HEK293 (cell line): Measurements from ENCODE around the gene EID3.
A peak's percentile ranks its signal among the peaks of the same experiment; 100 is the strongest.
"Not testable (repeated sequence)": the region's sequence is repeated elsewhere in the genome, so short reads cannot be mapped to it uniquely, and the experiment has no call there.

ENCODE experiments used
- CTCF ChIA-PET: fragments of 350-600 bp; formaldehyde crosslinking; extraction: SDS; loops from one replicate; lab custom pipeline; 2021; ENCODE audit warnings: antibody characterized with exemption; lab: Yijun Ruan, JAX
- POLR2A ChIA-PET: fragments of 300-600 bp; formaldehyde crosslinking; extraction: SDS; loops from one replicate; lab custom pipeline; 2020; ENCODE audit warnings: antibody characterized with exemption, inconsistent platforms; lab: Yijun Ruan, JAX
- H3K27ac ChIP-seq: fragments of 200-500 bp; sonication (Bioruptor generic); 2 replicates; pipeline ENCODE4 v1.5.1; 2014; ENCODE audit warnings: low read depth, low read length, control low read depth, inconsistent platforms; ENCODE audit errors: extremely low read depth
- H3K36me3 ChIP-seq, 2 experiments: fragments of 200-500 bp in 1 of 2; sonication (Bioruptor generic) in 1 of 2; 1 replicate in 1 of 2; 2 replicates in 1 of 2; pipeline ENCODE4 v1.5.1; 2014 to 2017; ENCODE audit warnings: inconsistent platforms in 2 of 2, low read length in 2 of 2; ENCODE audit not compliant: control insufficient read depth in 2 of 2, insufficient read depth in 1 of 2
- H3K4me1 ChIP-seq: fragments of 200-500 bp; sonication (Bioruptor generic); 2 replicates; pipeline ENCODE4 v1.5.1; 2014; ENCODE audit warnings: mild to moderate bottlenecking, low read length, inconsistent platforms; ENCODE audit not compliant: control insufficient read depth, insufficient read depth
- H3K4me3 ChIP-seq: 2 replicates; pipeline ENCODE4 v1.5.1; 2011; ENCODE audit warnings: low read depth, mild to moderate bottlenecking, control low read depth, low read length, moderate library complexity
- H3K9me3 ChIP-seq: fragments of 200-500 bp; sonication (Bioruptor generic); 2 replicates; pipeline ENCODE4 v1.5.1; 2014; ENCODE audit warnings: low read depth, low read length, inconsistent platforms; ENCODE audit not compliant: control insufficient read depth, insufficient read depth
- BCL11B ChIP-seq: fragments of 450-650 bp; formaldehyde crosslinking; IDR thresholded peaks from 2 replicates; pipeline ENCODE4 v1.5.1; 2016; ENCODE audit warnings: low read depth, missing biosample characterization, missing genetic modification characterization
- EGR2 ChIP-seq: fragments of 450-650 bp; formaldehyde crosslinking; IDR thresholded peaks from 2 replicates; pipeline ENCODE4 v1.5.1; 2016; ENCODE audit warnings: low read depth, missing biosample characterization, missing genetic modification characterization
- SALL2 ChIP-seq: fragments of 450-650 bp; formaldehyde crosslinking; IDR thresholded peaks from 2 replicates; pipeline ENCODE4 v1.5.0; 2017; ENCODE audit warnings: missing biosample characterization, mild to moderate bottlenecking, missing genetic modification characterization, borderline replicate concordance
- ZBTB11 ChIP-seq: fragments of 450-650 bp; formaldehyde crosslinking; conservative IDR thresholded peaks from 2 replicates; pipeline ENCODE4 v1.5.1; 2016; ENCODE audit warnings: low read depth, missing biosample characterization, missing genetic modification characterization
- ZBTB20 ChIP-seq: fragments of 450-650 bp; formaldehyde crosslinking; IDR thresholded peaks from 2 replicates; pipeline ENCODE4 v1.5.1; 2016; ENCODE audit warnings: missing biosample characterization, missing genetic modification characterization
- ZFHX2 ChIP-seq: fragments of 450-650 bp; formaldehyde crosslinking; conservative IDR thresholded peaks from 2 replicates; pipeline ENCODE4 v1.5.1; 2016; ENCODE audit warnings: missing biosample characterization, missing genetic modification characterization
- ZNF280D ChIP-seq: fragments of 450-650 bp; formaldehyde crosslinking; IDR thresholded peaks from 2 replicates; pipeline ENCODE4 v1.5.1; 2016; ENCODE audit warnings: missing biosample characterization, missing genetic modification characterization
- ZNF335 ChIP-seq: fragments of 450-650 bp; formaldehyde crosslinking; conservative IDR thresholded peaks from 2 replicates; pipeline ENCODE4 v1.5.1; 2016; ENCODE audit warnings: missing biosample characterization, missing genetic modification characterization
- ZNF391 ChIP-seq: fragments of 450-650 bp; formaldehyde crosslinking; IDR thresholded peaks from 2 replicates; pipeline ENCODE4 v1.5.1; 2016; ENCODE audit warnings: low read depth, missing biosample characterization, missing genetic modification characterization, borderline replicate concordance
- ZNF473 ChIP-seq: fragments of 450-650 bp; formaldehyde crosslinking; IDR thresholded peaks from 2 replicates; pipeline ENCODE4 v1.5.1; 2017; ENCODE audit warnings: missing biosample characterization, missing genetic modification characterization
- ZNF549 ChIP-seq: fragments of 450-650 bp; IDR thresholded peaks from 2 replicates; pipeline ENCODE4 v1.5.1; 2018; ENCODE audit warnings: missing biosample characterization, missing genetic modification characterization, mild to moderate bottlenecking, inconsistent platforms, moderate library complexity
- ZSCAN30 ChIP-seq: fragments of 450-650 bp; IDR thresholded peaks from 2 replicates; pipeline ENCODE4 v1.5.1; 2018; ENCODE audit warnings: missing biosample characterization, mild to moderate bottlenecking, missing genetic modification characterization, moderate library complexity
- ZXDB ChIP-seq: fragments of 450-650 bp; formaldehyde crosslinking; IDR thresholded peaks from 2 replicates; pipeline ENCODE4 v1.5.1; 2016; ENCODE audit warnings: missing biosample characterization, missing genetic modification characterization
- TF ChIP-seq, protein P1 (sequence below): fragments of 450-650 bp; formaldehyde crosslinking; optimal IDR thresholded peaks from 2 replicates; pipeline ENCODE3; 2016; ENCODE audit warnings: missing biosample characterization, mild to moderate bottlenecking, missing genetic modification characterization

Gene EID3

GRCh38 chr12:104263580-104264358 is 39.8 kb upstream of the EID3 start:
- H3K9me3 ChIP-seq: no peaks in the 10 kb centered on the region
- POLR2A ChIA-PET: no interaction called here
- H3K4me1 ChIP-seq: no peaks in the 10 kb centered on the region
- TF ChIP-seq ZNF549: no peak
- TF ChIP-seq ZBTB20 (tag by site-specific recombination): peak; percentile 15; the same call in 1 of the 2 replicates
- no peak for TF ChIP-seq ZNF280D (tag by site-specific recombination)
- TF ChIP-seq ZXDB (tag by site-specific recombination): no peak
- no peak for TF ChIP-seq ZBTB11 (tag by site-specific recombination)
- 0 out of 2 replicates have a peak, but pooled peaks have one; percentile 13 for TF ChIP-seq ZNF335 (tag by site-specific recombination)
- TF ChIP-seq BCL11B: no peak
- H3K4me3 ChIP-seq: no peak overlapping the region
- CTCF ChIA-PET: interaction anchor here (0.6 kb wide), 2 partner anchors 22 to 1739 kb away, joined by 3 to 4 read pairs; no protein-coding TSS in a partner anchor
- H3K36me3 ChIP-seq: no peaks in the 10 kb centered on the region
- H3K27ac ChIP-seq: no peak overlapping the region

DNA sequence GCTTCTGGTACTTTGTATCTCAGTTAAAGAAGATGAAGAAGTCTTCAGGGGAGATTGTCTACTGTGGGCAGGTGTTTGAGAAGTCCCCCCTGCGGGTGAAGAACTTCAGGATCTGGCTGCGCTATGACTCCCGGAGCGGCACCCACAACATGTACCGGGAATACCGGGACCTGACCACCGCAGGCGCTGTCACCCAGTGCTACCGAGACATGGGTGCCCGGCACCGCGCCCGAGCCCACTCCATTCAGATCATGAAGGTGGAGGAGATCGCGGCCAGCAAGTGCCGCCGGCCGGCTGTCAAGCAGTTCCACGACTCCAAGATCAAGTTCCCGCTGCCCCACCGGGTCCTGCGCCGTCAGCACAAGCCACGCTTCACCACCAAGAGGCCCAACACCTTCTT is 38.1 kb upstream of the EID3 start:
- H3K4me3 ChIP-seq, H3K9me3 ChIP-seq, CTCF ChIA-PET, H3K4me1 ChIP-seq, H3K36me3 ChIP-seq, POLR2A ChIA-PET, H3K27ac ChIP-seq: not testable (repeated sequence)

DNA sequence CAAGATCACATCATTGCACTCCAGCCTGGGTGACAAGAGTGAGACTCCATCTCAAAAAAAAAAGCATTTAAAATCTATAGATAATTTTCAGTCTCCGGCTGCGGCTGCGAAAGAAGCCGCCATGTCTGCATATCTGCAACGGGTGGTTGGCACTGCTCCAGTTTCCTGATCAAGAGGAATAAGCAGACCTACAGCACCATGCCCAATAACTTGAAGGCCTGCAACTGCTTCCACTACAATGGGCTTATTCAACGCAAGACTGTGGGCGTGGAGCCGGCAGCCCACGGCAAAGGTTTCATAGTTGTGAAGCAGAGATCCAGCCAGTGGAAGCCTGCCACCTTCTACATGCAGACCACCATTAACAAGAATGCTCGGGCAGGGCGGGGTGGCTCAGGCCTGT is 30.6 kb upstream of the EID3 start:
- CTCF ChIA-PET: no interaction called here

More for the DNA sequence above, 30.6 kb upstream of the EID3 start:
- Histone ChIP-seq H3K4me1 (no peaks in the 10 kb centered on the region), H3K9me3 (no peaks in the 10 kb centered on the region), H3K27ac (no peak overlapping the region), H3K36me3 (no peaks in the 10 kb centered on the region), H3K4me3 (no peak overlapping the region)
- TF ChIP-seq ZFHX2 (tag by site-specific recombination) (peak; percentile 48), ZSCAN30 (tag by site-specific recombination) (no peak), ZNF391 (tag by site-specific recombination) (no peak), SALL2 (tag by site-specific recombination) (no peak), EGR2 (tag by site-specific recombination) (0 out of 2 replicates have a peak, but pooled peaks have one; percentile 10), ZNF473 (tag by site-specific recombination) (no peak)
- TF ChIP-seq, protein P1, sequence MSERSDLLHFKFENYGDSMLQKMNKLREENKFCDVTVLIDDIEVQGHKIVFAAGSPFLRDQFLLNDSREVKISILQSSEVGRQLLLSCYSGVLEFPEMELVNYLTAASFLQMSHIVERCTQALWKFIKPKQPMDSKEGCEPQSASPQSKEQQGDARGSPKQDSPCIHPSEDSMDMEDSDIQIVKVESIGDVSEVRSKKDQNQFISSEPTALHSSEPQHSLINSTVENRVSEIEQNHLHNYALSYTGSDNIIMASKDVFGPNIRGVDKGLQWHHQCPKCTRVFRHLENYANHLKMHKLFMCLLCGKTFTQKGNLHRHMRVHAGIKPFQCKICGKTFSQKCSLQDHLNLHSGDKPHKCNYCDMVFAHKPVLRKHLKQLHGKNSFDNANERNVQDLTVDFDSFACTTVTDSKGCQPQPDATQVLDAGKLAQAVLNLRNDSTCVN (tag by site-specific recombination): no peak
- POLR2A ChIA-PET: no interaction called here
